Measurements from ENCODE around the gene OR8K1. TPM values are rescaled to one million over a fixed set of nuclear protein-coding genes. Genes with fewer than 3 reads are reported as not detected.

OR8K1 gene
- total RNA-seq, result not detected in 2 replicates

DNA sequence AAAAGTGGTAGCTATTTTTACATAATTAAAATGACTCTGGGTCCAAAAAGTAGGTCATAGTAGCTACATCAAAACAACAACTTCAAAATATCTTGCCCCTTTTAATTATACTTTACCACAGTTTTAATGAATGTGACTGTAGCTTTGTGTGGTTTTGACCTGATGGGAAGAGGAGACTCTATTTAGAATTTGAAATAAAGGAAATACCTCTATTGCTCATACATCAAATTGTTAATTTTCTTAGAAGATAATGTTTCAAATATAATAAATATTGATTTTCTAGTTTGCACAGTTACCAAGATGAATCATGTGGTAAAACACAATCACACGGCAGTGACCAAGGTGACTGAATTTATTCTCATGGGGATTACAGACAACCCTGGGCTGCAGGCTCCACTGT, at the start of gene OR8K1:
Gene OR8K1 (plus strand): TSS at position 301 of the 400 bp plus-strand sequence. CDS start 0 bp downstream, at position 301.
- intact Hi-C loops (cut with micrococcal nuclease), result no loop called here

DNA sequence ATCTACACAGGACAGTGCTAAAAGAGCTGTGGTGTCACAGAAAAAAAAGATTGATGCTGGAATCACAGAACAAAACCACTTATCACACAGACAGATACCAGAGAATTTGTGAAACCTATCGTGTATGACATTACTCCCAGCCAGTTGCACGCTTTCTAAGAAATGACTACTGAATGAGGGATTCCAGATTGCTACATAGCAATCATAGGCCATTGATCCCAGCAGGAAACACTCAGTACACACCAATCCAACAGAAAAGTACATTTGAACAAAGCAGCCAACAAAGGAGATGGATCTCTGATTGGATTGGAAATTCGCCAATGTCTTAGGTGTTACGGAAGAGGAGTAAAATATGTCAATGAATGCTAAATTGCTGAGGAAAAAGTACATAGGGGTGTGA, 48.9 kb upstream of the OR8K1 start:
- intact Hi-C loops (cut with micrococcal nuclease), result no loop called here

DNA sequence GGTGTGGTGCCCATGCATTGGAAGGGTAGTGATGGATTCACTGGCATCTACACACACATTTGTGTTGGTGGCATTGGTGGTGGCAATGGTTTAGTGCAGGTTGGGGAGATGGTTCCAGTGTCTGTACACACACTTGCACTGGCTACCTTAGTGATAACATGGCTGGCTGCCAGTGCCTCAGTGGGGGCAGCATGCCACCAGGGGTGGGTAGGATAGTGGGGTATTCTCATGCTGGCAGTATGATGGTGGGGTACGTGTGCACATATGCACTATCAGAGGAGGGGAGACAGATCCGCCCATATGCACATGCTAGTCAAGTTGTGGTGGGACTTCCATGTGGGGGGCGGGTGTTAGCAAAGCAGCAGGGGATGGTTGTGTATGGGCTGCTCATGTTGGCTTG, 38.0 kb upstream of the OR8K1 start:
- intact Hi-C loops (cut with micrococcal nuclease), result no loop called here

DNA sequence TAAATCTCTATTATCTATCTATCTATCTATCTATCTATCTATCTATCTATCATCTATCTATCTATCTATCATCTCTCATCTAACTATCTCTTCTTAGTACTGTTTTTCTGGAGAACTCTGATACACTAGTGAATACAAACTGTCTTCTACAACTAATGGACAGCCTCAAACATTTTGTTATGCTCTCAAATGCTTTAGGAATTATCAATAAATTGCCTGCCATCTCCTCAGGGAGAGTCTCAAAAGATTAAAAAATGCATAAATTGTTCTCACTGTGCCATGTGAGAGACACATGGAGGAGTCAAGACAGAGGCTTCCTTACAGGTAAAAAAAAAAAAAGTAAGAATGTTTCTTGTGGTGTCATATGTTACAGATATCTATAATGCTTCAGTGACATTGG, 31.0 kb upstream of the OR8K1 start, which contains the start of gene OR8K3:
Gene OR8K3 (plus strand): TSS at position 301 of the 400 bp plus-strand sequence. CDS start 3,163 bp downstream, outside the sequence.
- intact Hi-C loops (cut with micrococcal nuclease), result no loop called here

DNA sequence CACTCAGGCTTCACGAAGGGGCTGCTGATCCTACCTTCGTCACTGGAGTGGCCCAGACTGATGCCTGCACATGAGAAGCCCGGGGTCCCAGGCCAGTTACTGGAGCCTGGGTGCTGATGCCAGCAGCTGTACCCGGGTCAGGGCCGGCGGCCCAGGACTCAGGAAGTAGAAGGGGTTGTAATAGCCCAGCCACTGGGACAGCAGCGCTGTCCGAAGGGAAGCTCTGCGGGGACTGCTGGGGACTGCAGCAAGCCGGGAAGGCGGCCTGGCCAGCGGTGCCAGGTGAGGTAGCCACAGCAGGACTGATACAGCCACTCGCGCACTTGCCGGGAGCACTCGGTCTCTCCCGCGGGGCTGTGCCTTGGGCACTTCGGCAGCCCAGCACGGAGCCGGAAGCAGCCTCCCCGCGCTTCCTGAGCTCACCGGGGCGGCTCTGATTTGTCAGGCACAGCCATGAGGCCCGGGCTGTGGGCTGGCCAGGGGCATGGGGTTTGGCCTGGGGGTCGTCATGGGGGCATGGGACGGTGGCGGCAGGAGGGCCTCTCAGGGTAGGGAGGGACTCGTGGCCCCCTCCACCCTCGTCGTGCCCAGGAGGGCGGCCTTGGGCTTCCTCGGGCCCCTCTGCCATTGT, 13.9 kb upstream of the OR8K1 start:
- intact Hi-C loops (cut with micrococcal nuclease), result no loop called here

DNA sequence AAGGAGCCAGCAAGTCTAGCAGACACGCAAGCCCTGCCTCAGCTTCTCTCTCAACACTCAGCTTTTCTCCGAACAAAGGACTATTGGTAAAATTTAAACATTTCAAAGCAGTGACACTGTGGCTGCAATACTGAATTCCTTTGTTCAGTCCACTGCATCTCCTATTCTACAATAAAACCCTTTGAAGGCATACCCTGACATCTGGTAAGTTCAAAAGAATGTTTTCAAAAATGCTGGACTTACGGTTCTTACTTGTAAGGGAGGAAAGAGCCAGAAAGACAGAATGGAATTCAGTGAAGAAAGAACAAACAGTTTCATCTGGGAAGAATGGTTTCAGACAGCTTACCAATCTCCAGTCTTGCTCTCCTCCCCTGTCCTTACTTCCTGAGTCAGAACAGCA, 12.7 kb upstream of the OR8K1 start:
- intact Hi-C loops (cut with micrococcal nuclease), result no loop called here

DNA sequence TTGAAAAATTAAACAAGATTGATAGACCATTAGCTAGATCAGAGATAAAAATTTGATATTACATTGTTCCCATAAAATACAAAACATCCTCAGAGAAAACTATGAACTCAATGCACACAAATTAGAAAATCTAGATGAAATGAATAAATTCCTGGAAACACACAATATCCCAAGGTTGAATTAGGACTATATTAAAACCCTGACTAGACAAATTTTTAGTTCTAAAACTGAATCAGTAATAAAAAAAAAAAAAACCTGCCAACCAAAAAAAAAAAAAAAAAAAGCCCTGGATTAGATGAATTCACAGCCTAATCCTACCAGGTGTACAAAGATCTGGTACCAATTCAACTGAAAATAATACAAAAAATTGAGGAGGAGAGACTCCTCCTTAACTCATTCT, 5.5 kb upstream of the OR8K1 start:
- intact Hi-C loops (cut with micrococcal nuclease), result no loop called here

DNA sequence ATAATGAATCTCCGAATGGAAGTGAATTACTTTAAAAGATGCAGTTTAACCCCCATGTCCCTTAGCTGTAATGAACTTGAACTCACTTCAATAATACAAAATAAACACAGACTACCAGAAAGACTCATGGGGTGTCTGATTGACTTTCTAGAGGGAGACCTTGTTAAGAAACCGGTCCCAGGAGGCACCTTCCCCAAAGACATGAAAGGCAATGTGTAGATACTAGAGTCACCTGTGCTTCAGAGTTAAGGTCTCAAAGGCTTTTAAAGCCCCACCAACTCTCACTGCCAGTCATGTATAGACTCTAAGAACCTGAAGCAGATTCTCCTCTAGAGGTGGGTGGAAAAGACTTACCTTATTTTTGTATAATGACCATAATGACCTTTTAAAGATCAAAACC, 8.2 kb downstream of the OR8K1 start, which contains the start of gene OR8J1:
Gene OR8J1 (plus strand): TSS at position 301 of the 400 bp plus-strand sequence. CDS start 5,956 bp downstream, outside the sequence.
- intact Hi-C loops (cut with micrococcal nuclease), result no loop called here

DNA sequence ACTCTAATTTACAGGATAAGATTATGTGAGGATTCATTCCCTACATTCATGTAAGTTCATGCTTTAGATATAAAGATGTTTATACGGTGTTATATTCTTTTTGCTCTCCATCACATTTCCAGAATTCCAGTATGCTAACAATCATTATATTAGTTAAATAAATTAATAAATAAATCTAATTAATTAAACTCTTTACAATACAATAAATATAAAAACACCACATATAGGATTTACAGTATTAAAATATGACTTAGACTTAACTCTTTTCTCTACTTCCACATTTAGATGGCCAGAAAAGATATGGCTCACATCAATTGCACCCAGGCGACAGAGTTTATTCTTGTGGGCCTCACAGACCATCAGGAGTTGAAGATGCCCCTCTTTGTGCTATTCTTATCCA, 29.5 kb downstream of the OR8K1 start, which contains the start of gene OR8U1:
Gene OR8U1 (plus strand): TSS at position 301 of the 400 bp plus-strand sequence. CDS start 0 bp downstream, at position 301.
- intact Hi-C loops (cut with micrococcal nuclease), result no loop called here

DNA sequence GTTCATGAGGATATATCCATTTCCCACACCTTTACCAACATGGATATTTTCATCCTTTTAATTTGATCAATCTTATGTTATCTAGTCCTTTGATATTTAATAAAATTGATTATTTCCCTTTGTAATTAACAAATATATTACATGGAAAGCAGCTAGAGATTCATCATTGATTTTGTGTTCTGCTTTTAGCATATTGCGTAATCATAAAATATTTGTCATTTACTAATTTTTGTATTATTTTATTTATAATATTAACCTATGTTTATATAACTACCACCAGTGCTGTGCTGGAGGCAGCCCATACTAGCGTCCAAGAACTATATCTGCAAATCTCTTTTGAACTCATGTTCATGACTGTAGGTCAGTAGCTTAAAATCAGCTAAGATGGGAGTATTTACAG, 34.3 kb downstream of the OR8K1 start:
- intact Hi-C loops (cut with micrococcal nuclease), result no loop called here

DNA sequence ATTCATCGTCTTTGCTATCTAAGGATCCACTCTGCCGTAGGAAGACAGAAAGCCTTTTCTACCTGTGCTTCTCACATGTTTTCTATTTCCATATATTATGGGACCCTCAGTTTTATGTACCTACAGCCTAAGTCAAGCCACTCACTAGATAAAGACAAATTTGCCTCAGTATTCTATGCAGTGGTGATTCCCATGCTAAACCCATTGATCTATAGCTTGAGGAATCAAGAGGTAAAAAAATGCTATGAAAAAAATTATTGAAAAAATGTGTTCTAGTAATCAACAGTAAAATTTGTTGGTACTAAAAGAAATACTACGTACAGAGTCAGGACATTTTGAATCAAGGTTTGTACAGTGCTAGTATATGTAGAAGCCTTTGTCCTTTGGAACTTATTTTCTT, 48.5 kb downstream of the OR8K1 start:
- intact Hi-C loops (cut with micrococcal nuclease), result no loop called here

DNA sequence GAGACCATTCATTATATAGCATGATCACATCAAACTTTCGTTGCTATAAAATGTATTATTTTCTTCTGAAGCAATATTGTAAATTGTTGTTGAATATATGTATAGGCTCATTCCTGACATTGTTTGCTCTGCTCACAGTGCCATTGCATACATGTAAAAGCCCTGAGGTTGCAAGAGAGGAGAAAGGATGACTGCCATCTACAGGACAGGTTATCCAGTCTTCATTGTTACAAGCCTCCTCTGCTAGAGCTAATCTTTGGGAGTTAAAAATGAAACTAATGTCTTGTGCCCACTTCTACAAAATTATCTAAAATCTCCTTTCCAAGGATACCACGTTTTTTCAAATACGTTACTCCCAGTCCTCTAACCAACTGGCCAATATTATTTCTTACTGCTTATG, 50.2 kb downstream of the OR8K1 start:
- intact Hi-C loops (cut with micrococcal nuclease), result no loop called here

Other genes starting within 250 kb of the OR8K1 start
- not detected in 2 replicates for gene OR8H2, start 242.4 kb upstream of the OR8K1 start, total RNA-seq
- gene OR8H3, start 223.7 kb upstream of the OR8K1 start, total RNA-seq, result not detected in 2 replicates
- not detected in 2 replicates for gene OR8J3, start 205.8 kb upstream of the OR8K1 start, total RNA-seq
- gene OR8K5, start 185.7 kb upstream of the OR8K1 start, total RNA-seq, result not detected in 2 replicates
- not detected in 2 replicates for gene OR5J2, start 169.4 kb upstream of the OR8K1 start, total RNA-seq
- not detected in 2 replicates for gene OR5T2, start 111.8 kb upstream of the OR8K1 start, total RNA-seq
- not detected in 2 replicates for gene OR5T3, start 93.8 kb upstream of the OR8K1 start, total RNA-seq
- gene OR5T1, start 71.9 kb upstream of the OR8K1 start, total RNA-seq, result not detected in 2 replicates
- gene OR8H1, start 53.8 kb upstream of the OR8K1 start, total RNA-seq, result not detected in 2 replicates
- gene OR8K3, start 30.9 kb upstream of the OR8K1 start, total RNA-seq, result not detected in 2 replicates
- gene OR8J1, start 8.3 kb downstream of the OR8K1 start, total RNA-seq, result not detected in 2 replicates
- gene OR8U1, start 29.6 kb downstream of the OR8K1 start, total RNA-seq, result not detected in 2 replicates
- gene OR5AL1, start 66.7 kb downstream of the OR8K1 start, total RNA-seq, result not detected in 2 replicates
- gene OR5M3, start 127.3 kb downstream of the OR8K1 start, total RNA-seq, result not detected in 2 replicates
- not detected in 2 replicates for gene OR5M8, start 145.3 kb downstream of the OR8K1 start, total RNA-seq
- not detected in 2 replicates for gene OR5M11, start 197.2 kb downstream of the OR8K1 start, total RNA-seq
- gene OR5M10, start 231.7 kb downstream of the OR8K1 start, total RNA-seq, result not detected in 2 replicates